GM19438 (cell line): ENCODE results near the gene PRKAA2.

ENCODE experiments used
- ATAC-seq: cut with Tn5 transposase; IDR thresholded peaks from one replicate; pipeline ENCODE4 v1.9.1; 2021; ENCODE audit warnings: low read depth; ENCODE audit not compliant: unreplicated experiment

The PRKAA2 gene

GRCh38 chr1:56654126-56654923 lies 9.2 kb downstream of the PRKAA2 start:
- ATAC-seq: no peak

DNA sequence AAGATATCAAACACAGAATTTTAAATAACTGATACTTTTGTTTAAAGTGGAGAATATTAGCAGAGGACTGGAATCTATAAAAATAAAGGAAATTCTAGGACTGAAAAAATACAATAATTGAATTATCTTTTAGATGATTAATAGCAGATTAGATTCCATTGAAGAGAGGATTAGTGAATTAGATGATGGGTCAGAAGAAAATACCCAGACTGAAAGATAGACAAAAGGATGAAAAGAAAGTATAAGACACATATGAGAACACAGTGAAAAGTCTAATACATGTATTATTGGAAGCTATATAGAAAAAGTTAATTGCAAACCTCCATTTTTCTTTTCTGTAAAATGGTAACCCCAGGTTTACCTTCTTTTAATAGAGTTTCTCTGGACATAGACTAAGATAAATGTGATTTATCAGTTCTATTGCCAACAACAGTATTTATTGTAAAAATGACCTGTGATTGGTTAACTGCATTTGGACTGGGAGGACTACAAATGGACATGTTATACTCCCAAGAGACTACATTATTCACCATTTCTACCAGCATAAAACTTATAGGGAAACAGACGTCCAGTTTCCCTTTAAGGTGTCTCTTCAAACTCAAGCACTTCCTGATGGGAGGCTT lies 11.0 kb downstream of the PRKAA2 start:
- ATAC-seq: no peak

DNA sequence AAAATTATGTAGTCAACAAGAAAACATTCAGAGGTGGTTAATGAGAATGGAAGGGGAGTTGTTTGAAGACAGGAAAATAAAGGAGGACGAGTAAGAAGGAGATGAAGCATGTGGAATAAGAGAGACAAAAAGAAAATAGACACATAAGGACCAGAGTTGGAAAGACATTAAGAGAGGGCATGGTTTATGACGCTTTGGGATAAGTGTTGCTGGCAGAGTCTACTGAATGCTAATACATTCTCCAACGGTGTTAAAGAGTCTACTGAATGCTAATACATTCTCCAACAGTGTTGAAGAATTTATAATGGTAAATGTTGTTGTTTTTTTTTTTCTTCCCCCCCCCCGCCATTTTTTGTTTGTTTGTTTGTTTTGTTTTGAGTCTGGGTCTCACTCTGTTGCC lies 13.1 kb downstream of the PRKAA2 start:
- ATAC-seq: no peak

DNA sequence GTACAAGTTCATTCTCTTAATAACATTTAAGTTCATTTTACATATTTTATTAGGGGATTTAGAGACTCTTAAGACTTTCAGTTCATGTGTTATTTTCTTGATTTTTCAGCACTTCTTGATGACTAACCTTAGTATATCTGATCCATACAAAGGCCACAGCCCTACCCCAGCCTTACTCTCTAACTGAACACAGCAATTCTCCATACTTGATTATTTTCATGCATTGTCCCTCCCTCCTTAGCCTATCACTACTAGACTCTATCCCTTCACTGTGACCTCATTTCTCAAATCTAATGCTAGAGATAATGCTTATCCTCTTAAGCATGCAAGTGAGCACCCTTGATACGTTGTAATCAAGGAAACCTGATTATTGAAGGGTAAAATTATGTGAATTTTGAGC lies 15.2 kb downstream of the PRKAA2 start:
- ATAC-seq: no peak

DNA sequence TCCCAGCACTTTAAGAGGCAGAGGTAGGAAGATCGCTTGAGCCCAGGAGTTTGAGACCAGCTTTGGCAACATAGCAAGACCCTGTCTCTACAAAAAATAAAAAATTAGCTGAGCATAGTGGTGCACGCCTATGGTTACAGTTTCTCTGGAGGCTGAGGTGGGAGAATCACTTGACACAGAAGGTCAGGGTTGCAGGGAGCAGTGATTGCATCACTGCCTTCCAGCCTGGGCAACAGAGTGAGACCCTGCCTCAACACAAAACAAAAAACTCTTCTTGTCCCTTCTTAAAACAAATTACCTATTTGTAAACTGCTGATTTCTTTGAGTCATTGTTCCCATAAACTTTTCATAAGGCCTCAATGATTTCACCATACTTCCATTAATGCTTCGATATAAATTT lies 18.7 kb downstream of the PRKAA2 start:
- ATAC-seq: no peak

GRCh38 chr1:56665384-56665783 lies 20.3 kb downstream of the PRKAA2 start:
- no peak for ATAC-seq

DNA sequence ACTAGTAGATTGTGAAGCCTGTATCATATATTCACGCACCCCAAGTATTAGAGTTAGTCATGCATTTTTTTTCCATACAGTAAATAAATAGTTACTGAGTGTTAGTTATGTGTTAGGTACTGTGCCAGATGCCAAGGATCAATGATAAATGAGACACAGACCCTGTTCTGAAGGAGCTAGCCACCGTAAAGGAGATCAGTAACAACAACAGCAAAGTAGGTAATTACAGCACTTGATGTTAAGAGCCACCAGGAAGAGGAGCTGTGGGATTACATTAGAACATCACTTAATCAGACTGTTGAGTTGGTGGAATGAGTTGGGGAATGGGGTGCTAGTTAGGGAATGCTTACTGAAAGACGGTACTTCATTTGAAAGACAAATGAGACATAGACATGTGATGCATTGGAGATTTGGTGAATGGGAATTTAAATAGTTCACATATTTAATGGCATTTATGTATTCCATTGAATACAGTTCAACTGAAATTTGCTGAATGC lies 21.0 kb downstream of the PRKAA2 start:
- ATAC-seq: no peak

DNA sequence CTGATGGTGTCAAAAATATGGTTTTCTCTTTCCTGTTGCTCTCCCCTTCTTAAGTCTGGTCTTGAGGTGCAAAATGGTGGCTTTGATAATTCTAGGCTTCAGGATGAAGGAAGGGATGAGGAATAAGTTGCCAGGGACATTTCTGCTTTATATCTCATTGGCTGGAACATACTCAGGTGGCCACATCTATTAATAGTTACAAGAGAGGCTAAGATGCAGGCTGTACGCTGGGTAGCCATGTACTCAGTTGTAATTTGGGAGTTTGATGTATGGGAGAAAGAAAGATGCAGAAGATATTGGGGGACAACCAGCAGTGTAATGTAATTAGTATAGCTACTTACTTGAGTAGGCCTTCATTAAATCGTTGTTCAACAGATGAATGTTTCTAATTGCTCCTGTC lies 25.2 kb downstream of the PRKAA2 start:
- no peak for ATAC-seq

DNA sequence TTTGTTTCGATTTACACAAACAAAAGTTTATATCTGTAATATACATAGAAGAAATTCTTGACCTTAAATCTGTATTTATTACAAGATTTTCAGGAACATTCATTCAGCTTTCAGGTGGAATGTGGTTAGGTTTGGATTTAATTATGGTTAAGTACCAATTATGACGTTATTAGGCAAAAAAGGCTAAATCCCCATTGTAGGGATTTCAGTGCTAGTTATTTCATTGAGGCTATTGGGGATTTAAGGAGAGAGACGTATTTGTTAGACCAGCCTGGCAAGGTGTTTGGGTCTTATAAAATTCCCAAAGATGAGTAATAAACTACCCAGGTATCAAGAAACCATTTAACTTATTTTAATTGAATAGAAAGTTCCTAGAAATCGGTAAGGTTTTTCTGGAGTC lies 26.0 kb downstream of the PRKAA2 start:
- no peak for ATAC-seq

DNA sequence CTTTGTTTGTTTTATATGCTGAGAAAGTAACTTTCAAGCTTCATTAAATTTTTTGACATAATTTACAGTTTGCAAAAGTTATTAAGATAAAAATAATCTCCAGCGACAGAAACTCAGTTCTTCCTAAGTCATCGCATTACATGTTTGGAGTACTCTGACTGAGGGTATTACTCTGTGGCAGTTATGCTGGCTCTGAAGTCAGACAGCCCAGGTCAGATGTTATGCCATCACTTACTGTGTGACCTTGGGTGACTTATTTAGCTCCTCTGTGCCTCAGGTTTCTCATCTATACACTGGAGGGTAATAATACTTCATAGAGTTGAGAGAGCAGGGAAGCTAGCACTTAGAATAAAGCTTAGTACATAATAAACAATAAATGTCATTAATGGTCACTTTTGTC lies 26.4 kb downstream of the PRKAA2 start:
- ATAC-seq: no peak

- ATAC-seq: no peak
Observed at GRCh38 chr1:56672579-56672978, 27.5 kb downstream of the PRKAA2 start.

DNA sequence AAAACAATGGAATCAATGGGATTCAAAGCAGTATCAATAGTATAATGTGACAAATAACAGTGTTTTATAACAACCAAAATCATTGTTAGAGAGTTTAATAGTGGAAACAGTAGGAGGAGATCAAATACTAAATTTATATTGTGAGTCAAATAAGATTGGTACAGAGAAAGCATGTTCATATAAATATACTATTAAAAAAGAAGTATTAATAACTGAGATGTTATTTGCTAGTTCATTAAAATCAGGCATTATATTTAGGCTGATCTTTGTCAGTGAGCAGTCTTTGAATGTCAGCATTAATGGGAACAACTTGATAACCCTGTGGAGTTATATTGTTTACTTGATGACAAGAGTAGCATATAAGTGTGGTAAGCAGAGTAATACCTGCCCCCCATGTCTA lies 30.6 kb downstream of the PRKAA2 start:
- ATAC-seq: no peak

DNA sequence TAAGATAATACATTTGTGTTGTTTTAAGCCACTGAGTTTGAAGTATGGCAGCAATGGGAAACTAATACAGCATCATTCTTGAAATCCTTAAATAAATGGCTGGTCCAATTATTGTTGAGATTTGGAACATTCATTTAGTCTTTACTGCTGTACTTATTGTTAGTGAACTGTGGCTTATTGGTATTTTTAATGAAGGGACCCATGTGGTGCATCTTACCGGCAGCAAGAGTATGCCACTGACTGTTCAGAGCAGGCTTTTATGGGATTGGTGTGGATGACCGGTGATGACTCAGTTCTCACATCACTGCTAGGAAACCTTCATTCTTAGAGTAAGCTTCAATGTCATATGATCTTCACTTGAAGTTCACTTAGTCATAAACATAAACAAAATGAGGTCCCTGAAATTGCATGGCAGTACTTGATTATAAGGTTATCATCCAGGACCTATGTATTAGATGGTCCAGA lies 31.5 kb downstream of the PRKAA2 start:
- no peak for ATAC-seq

GRCh38 chr1:56683569-56683968 lies 38.5 kb downstream of the PRKAA2 start:
- ATAC-seq: no peak

DNA sequence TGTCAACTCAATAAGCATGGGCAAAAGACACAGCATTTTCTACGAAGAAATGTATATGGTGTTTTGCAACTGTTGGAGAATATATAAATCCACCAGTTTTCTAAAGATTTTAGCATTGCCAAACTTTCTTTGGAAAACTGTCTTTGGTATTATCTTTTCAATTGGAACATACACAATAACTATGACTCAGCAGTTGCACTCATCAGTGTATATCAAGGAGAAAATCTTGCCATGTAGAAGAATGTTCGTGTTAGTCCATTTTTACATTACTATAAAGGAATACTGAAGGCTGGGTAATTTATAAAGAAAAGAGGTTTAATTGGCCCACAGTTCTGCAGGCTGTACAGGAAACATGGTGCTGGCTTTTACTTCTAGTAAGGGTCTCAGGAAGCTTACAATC lies 41.1 kb downstream of the PRKAA2 start:
- no peak for ATAC-seq

GRCh38 chr1:56688522-56689026 lies 43.5 kb downstream of the PRKAA2 start:
- no peak for ATAC-seq

- no peak for ATAC-seq
Observed at GRCh38 chr1:56696663-56697062, 51.5 kb downstream of the PRKAA2 start.

- ATAC-seq: no peak
Observed at GRCh38 chr1:56703747-56704146, 58.6 kb downstream of the PRKAA2 start.

DNA sequence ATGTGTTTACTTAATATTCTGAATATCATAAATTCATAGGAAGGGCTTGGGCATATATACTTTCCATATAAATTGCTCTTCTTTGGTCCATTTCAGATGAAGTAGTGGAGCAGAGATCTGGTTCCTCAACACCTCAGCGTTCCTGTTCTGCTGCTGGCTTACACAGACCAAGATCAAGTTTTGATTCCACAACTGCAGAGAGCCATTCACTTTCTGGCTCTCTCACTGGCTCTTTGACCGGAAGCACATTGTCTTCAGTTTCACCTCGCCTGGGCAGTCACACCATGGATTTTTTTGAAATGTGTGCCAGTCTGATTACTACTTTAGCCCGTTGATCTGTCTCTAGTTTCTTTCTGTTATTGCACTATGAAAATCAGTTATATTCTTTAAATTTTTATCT lies 62.3 kb downstream of the PRKAA2 start:
- ATAC-seq: no peak

GRCh38 chr1:56709269-56709880 lies 64.3 kb downstream of the PRKAA2 start:
- peak; percentile 70 for ATAC-seq

DNA sequence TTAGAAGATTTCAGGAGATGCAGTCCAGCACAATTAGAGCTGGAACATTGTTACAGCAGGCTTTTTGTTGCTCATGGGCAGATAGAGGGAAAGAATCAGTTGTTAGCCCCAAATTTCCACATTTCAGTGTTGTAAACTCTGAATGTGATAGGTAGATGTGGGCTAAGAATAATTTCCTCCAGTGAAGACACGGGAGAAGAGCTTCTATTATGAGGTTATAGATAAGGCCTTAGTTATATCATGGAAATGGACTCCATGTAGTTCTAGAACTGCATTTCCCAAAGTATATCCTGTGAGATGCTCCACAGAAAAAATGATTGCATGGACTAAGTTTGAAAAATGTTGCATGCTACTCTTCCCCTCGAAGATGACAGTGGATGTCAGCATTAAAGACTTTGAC lies 64.9 kb downstream of the PRKAA2 start:
- no peak for ATAC-seq
